ENCODE results near the gene VEGFC.

The VEGFC gene

DNA sequence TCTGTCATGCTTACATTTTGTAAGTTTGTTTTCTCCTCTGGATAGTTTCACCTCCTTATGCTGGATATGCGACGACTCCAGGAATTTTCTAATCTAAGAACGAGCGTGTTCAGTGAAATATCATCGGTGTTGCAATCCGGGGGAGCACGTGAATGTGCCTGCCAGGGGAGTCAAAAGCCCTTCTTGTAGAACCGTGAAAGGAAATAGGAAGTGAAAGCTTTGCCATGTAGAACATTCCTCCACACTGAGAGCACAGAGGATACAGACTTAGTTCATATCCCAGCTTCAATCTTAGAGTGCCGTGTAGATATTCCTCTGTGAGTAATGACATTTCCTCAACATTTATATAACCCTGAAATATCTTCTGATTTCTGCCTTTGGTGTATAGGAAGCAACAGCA, 121.2 kb downstream of the VEGFC start:
- no peak for DNase-seq

- DNase-seq, result no peak
Measured at GRCh38 chr4:176668324-176668723, 124.4 kb downstream of the VEGFC start.

DNA sequence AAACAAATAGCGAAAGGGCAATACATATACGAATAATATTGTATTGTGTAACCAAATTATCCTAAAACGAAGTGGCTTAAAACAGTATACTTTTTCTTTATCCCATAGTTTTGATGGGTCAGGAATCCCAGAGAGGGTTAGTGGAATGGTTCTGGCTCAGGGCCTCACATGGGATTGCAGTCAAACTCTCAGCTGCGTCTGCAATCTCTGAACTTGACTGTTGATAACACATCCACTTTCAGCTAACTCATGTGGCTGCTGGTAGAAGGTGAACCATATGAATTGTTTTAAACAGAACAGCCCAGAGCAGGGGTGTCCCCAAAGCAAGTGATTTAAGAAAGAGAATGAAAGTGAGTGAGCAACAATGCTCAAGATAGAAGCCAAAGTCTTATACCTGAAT, 127.8 kb downstream of the VEGFC start:
- DNase-seq, result no peak

DNA sequence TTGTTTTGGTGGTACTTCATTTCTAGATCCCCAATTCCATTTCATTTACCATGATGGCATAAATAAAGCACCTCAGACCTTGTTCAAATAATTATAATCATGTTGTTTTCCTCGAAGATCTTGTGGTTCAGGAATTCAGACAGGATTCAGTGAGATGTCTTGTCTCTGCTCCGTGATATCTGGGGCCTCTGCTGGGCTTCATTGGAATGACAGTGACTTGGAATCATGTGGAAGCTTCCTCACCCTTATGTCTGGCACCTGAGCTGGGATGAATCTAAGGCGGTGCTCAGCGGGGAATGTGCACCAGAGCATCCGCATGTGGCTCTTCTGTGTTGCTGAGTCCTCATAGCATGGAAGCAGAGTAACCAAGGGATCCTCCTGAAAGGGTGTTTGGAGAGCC, 132.2 kb downstream of the VEGFC start:
- no peak for DNase-seq

- DNase-seq, result no peak
Measured at GRCh38 chr4:176656108-176656507, 136.6 kb downstream of the VEGFC start.

- no peak for DNase-seq
Measured at GRCh38 chr4:176654565-176655216, 138.0 kb downstream of the VEGFC start.

- no peak for DNase-seq
Measured at GRCh38 chr4:176653401-176654220, 139.1 kb downstream of the VEGFC start.

- no peak for DNase-seq
Measured at GRCh38 chr4:176646311-176646710, 146.4 kb downstream of the VEGFC start.

DNA sequence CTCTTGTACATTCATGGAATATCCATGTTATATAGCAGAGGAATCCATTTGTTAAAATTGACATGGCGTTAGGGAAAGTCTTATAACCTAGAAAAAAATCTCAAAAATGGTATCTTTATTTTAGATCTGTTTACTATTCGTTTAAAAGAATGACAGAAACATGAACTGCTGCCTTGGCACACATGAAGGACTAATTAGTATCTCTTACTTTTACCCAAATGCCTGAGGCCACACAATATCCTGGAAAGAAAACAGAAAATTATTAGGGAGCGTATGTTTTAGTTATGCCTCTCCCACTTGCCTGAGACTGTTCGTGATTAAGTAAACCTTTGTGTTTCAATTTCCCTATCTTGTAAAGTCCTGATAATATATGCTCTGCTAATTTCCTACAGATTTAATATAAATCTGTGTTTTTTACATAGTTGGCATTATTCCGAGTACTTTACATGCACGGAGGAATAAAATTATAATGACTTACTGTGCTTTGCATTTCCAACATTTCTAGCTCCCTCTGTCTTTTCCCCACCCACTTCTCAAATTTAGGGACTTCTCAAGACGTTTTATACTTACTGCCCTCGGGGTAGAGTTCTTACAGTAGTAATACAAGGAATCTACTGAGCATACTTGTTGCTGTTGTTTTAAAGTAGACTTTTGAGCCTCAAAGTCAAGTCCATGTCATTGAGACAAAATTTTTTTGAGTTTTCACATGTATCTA, 147.3 kb downstream of the VEGFC start:
- no peak for DNase-seq

- DNase-seq, result no peak
Measured at GRCh38 chr4:176642472-176642871, 150.2 kb downstream of the VEGFC start.

DNA sequence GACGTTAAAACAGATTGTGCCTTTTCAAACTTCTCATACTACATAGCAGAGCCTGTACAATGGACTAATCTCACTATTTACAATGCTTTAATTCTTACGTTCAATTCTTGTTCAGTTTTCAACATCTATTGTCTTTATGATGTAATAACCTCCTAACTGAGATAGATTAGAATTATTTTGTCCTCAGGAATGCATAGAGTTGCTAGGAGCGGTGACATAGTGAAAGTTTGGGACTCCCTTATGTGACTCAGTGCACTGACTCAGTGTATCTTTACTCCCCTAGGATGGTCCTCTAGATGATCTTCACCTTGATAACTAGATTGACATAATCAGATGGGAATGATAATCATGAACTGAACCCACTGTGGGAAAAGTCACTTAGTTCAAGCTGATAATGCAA, 151.5 kb downstream of the VEGFC start:
- no peak for DNase-seq

DNA sequence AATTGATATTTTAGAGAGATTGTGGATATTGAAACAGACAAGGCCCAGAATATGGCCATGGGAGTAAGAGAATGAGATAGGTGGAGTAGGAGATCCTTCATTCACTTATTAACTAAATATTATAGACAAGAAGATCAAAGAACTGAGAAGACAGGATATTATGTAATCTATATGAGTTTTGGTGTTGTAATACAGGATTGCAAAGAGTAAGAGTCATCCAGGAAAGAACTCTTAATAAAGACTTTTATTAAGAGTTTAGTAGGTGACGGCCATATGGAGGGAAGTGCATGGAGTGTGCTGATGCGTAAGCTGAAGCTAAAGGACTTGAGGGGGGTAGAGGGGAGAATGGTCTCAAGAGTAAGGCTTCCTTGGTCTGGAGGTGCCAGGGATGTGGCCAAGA, 153.7 kb downstream of the VEGFC start:
- DNase-seq, result no peak

DNA sequence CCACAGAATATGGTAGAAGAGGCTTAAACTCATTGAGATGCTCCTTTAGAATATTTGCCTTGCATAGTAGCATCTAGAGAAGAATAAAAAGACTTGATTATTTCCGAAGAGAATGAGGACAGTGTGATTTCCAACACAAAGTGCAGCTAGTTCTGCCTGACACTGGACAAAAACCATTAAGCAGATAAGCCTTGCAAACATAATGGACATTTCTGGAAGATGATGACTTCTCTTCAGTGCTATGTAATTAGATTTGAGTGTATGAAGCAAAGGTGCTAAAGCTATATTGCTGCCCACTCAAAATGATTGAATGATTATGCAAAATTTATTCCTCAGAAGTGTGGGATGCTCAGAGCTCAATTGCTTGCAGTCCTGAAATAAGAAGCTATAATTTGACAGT, 156.4 kb downstream of the VEGFC start:
- DNase-seq, result no peak

- DNase-seq, result no peak
Measured at GRCh38 chr4:176635372-176636261, 157.1 kb downstream of the VEGFC start.
